ENCODE measurements around the gene ESYT3. TPM values are rescaled to one million over a fixed set of nuclear protein-coding genes. Genes with fewer than 3 reads are reported as not detected.
"Not testable (repeated sequence)": the region's sequence is repeated elsewhere in the genome, so short reads cannot be mapped to it uniquely, and the experiment has no call there.

ESYT3 gene
- total RNA-seq, 1 donor from 2014 or later: 40.3 TPM

GRCh38 chr3:138412821-138413551 is 21.4 kb upstream of the ESYT3 start:
- no peak for TF ChIP-seq CTCF (IDR thresholded peaks at IDR 0.05)
- intact Hi-C loops (cut with DNase I): no loop called here
- Histone ChIP-seq H3K27me3 (ENCODE audit: low read depth) (no peaks in the 10 kb centered on the region), H3K36me3 (no peaks in the 10 kb centered on the region), H3K4me3 (no peak overlapping the region), H3K4me1 (no peaks in the 10 kb centered on the region), H3K9me3 (no peaks in the 10 kb centered on the region), H3K27ac (no peak overlapping the region)
- no peak for DNase-seq
- peak in 1 of 2 donors; percentile 59 for ATAC-seq

- DNase-seq; H3K4me3 ChIP-seq; H3K4me1 ChIP-seq; intact Hi-C loops (cut with DNase I); H3K9me3 ChIP-seq; H3K27ac ChIP-seq; H3K36me3 ChIP-seq; ATAC-seq; H3K27me3 ChIP-seq (ENCODE audit: low read depth): not testable (repeated sequence)
These were observed 18.2 kb upstream of the ESYT3 start for GRCh38 chr3:138416236-138416635.

DNA sequence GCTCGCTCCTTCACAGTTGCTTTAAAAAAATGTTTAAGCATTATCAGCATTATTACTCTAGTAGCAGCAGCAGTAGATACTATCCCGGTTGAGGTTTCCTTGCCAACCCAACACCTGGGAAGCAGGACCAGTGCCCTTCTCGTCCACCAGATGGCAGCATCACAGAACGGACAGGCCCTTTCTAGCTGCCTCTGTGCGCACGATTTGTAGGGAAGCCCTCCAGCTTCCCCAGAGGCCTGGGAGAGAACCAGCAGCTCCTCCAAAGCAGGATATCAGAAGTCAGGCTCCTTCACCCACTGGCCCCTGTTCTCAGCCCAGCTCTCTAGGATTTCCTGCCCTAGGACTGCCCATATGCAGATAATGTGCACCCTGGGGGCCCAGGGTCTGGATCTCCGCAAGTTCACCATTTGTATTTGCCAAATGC is 16.8 kb upstream of the ESYT3 start:
- no peaks in the 10 kb centered on the region for H3K36me3 ChIP-seq
- intact Hi-C loops (cut with DNase I): no loop called here
- peak; percentile 84 for DNase-seq
- no peaks in the 10 kb centered on the region for H3K9me3 ChIP-seq
- H3K27me3 ChIP-seq (ENCODE audit: low read depth): no peaks in the 10 kb centered on the region
- no peak overlapping the region for H3K4me3 ChIP-seq
- ATAC-seq: peak; percentile 92 to 96
- peak; percentile 97 for TF ChIP-seq CTCF (IDR thresholded peaks at IDR 0.05)
- H3K27ac ChIP-seq: no peak overlapping the region
- no peaks in the 10 kb centered on the region for H3K4me1 ChIP-seq

- no peak for TF ChIP-seq CTCF (IDR thresholded peaks at IDR 0.05)
- no peak for ATAC-seq
- intact Hi-C loops (cut with DNase I): no loop called here
These were observed 15.7 kb upstream of the ESYT3 start for GRCh38 chr3:138418601-138419206.

GRCh38 chr3:138423316-138423715 is 11.1 kb upstream of the ESYT3 start:
- no peaks in the 10 kb centered on the region for H3K4me1 ChIP-seq
- H3K4me3 ChIP-seq: no peak overlapping the region
- H3K36me3 ChIP-seq: no peaks in the 10 kb centered on the region
- H3K27ac ChIP-seq: no peak overlapping the region
- DNase-seq (no peak), ATAC-seq (no peak)
- TF ChIP-seq CTCF (IDR thresholded peaks at IDR 0.05): no peak
- no peaks in the 10 kb centered on the region for H3K27me3 ChIP-seq (ENCODE audit: low read depth)
- no peaks in the 10 kb centered on the region for H3K9me3 ChIP-seq
- intact Hi-C loops (cut with DNase I): no loop called here

More at GRCh38 chr3:138418601-138419206, 15.7 kb upstream of the ESYT3 start:
- H3K36me3 ChIP-seq: no peaks in the 10 kb centered on the region
- no peak for DNase-seq
- H3K27ac ChIP-seq: no peak overlapping the region
- no peaks in the 10 kb centered on the region for H3K4me1 ChIP-seq
- H3K4me3 ChIP-seq: no peak overlapping the region
- no peaks in the 10 kb centered on the region for H3K27me3 ChIP-seq (ENCODE audit: low read depth)
- no peaks in the 10 kb centered on the region for H3K9me3 ChIP-seq

GRCh38 chr3:138424323-138424722 is 10.1 kb upstream of the ESYT3 start:
- no peak for ATAC-seq

More at GRCh38 chr3:138424323-138424722, 10.1 kb upstream of the ESYT3 start:
- DNase-seq: no peak
- H3K4me1 ChIP-seq: no peaks in the 10 kb centered on the region
- H3K36me3 ChIP-seq: no peaks in the 10 kb centered on the region
- no peak for TF ChIP-seq CTCF (IDR thresholded peaks at IDR 0.05)
- H3K9me3 ChIP-seq: no peaks in the 10 kb centered on the region
- no peak overlapping the region for H3K27ac ChIP-seq
- no peaks in the 10 kb centered on the region for H3K27me3 ChIP-seq (ENCODE audit: low read depth)
- H3K4me3 ChIP-seq: no peak overlapping the region
- intact Hi-C loops (cut with DNase I): no loop called here
